ENCODE data around the gene C1QTNF6. TPM values are rescaled to one million over a fixed set of nuclear protein-coding genes. Genes with fewer than 3 reads are reported as not detected.

The C1QTNF6 gene
- total and polyA plus RNA-seq, 2 of the 8 experiments (the other 6 are each of a cell fraction or from before 2014, with no cell fraction given): 3.1 to 6.5 TPM

GRCh38 chr22:37204045-37204655 is 16.1 kb upstream of the C1QTNF6 start:
- Histone ChIP-seq H2BK15ac (ENCODE audit: low read length) (no peak overlapping the region), H4K20me1 (replicated peaks in 1 of 2; ENCODE audit: control insufficient read depth in 1 of 2, insufficient read depth in 2 of 2, low read length in 2 of 2) (no peaks in the 10 kb centered on the region), H3K23me2 (ENCODE audit: low read depth, low read length) (peaks cover under 1% of the 10 kb centered on the region; the same call in 1 of the 2 replicates), H3K9me3 (ENCODE audit: insufficient read depth in 2 of 2, low read depth in 1 of 2, low read length in 1 of 2) (no peaks in the 10 kb centered on the region), H2AK5ac (ENCODE audit: low read depth, low read length) (no peak overlapping the region), H3K4me2 (ENCODE audit: insufficient read depth in 1 of 2, low read depth in 2 of 2, low read length in 2 of 2) (no peak overlapping the region), H3K56ac (replicated peaks; ENCODE audit: insufficient read length, low read depth, low read length) (no peak overlapping the region), H2BK20ac (ENCODE audit: low read length) (no peak overlapping the region), H3K14ac (ENCODE audit: insufficient read length) (no peak overlapping the region), H2BK5ac (ENCODE audit: low read depth, low read length) (no peak overlapping the region), H3K18ac (ENCODE audit: extremely low read depth, low read length) (no peak overlapping the region), H4K91ac (replicated peaks; ENCODE audit: insufficient read length, low read length) (no peak overlapping the region), H4K5ac (ENCODE audit: insufficient read length, low read depth, low read length) (no peak overlapping the region), H2BK120ac (replicated peaks; ENCODE audit: low read depth, low read length) (no peak overlapping the region), H3K79me1 (ENCODE audit: low read depth, low read length) (no peaks in the 10 kb centered on the region), H3K4ac (replicated peaks; ENCODE audit: insufficient read length, low read depth, low read length) (no peak overlapping the region), H3K79me2 (ENCODE audit: control insufficient read depth in 1 of 2, insufficient read depth in 2 of 2, low read length in 2 of 2) (no peaks in the 10 kb centered on the region), H3K9ac (replicated peaks in 1 of 4; ENCODE audit: extremely low read depth in 1 of 4, low read depth in 3 of 4, low read length in 3 of 4) (no peak overlapping the region), H3K23ac (ENCODE audit: insufficient read length) (no peak overlapping the region), H2BK12ac (ENCODE audit: low read depth, low read length) (no peak overlapping the region), H4K8ac (ENCODE audit: extremely low read depth, insufficient read depth, low read length) (no peak overlapping the region), H2AFZ (ENCODE audit: low read length) (no peak overlapping the region), H3K27me3 (replicated peaks in 1 of 4; ENCODE audit: control insufficient read depth in 3 of 4, extremely low read depth in 1 of 4, insufficient read depth in 3 of 4, low read length in 3 of 4) (no peaks in the 10 kb centered on the region), H3K4me3 (ENCODE audit: extremely low read depth in 1 of 4, insufficient read depth in 2 of 4, low read depth in 3 of 4, low read length in 4 of 4) (no peak overlapping the region), H3K4me1 (replicated peaks in 1 of 4; ENCODE audit: control insufficient read depth in 3 of 4, insufficient read depth in 4 of 4, low read length in 3 of 4) (peaks cover 0 to 7% (median 3%) of the 10 kb centered on the region in 4 experiments; a peak in 3 of 7 replicates), H3K36me3 (ENCODE audit: control insufficient read depth in 2 of 4, insufficient read depth in 4 of 4, low read length in 3 of 4) (no peaks in the 10 kb centered on the region), H3K27ac (ENCODE audit: low read depth, low read length) (no peak overlapping the region)
- DNase-seq (ENCODE audit: low read depth in 1 of 2, low spot score in 2 of 2): no peak
- CTCF ChIA-PET (ENCODE audit: partially characterized antibody): interaction anchor here (1.0 kb wide), 1 partner anchor 57 kb away, joined by 3 read pairs; no protein-coding TSS in a partner anchor
- no peak for FAIRE-seq
- whole genome bisulfite sequencing, 2 experiments (ENCODE audit: extremely low coverage in 1 of 2, insufficient coverage in 1 of 2, insufficient read length in 1 of 2, insufficient replicate concordance in 2 of 2, low coverage in 1 of 2, low lambda C conversion rate in 2 of 2, missing lambda C conversion rate in 1 of 2): 84% methylated on average over 4 of the region's 5 CpGs; no CpG with 5 or more reads in 1 of the 2 experiments
- POLR2A ChIA-PET (ENCODE audit: partially characterized antibody): no interaction called here
- no peak for TF ChIP-seq KDM4A (IDR thresholded peaks at IDR 0.05; ENCODE audit: low read depth, low read length, severe bottlenecking)
- no peak for TF ChIP-seq POLR2AphosphoS5 (IDR thresholded peaks at IDR 0.05; ENCODE audit: low read depth, low read length)
- no peak for TF ChIP-seq SRF (IDR thresholded peaks at IDR 0.05; ENCODE audit: low read depth, low read length)
- no peak for TF ChIP-seq RXRA (IDR thresholded peaks at IDR 0.05; ENCODE audit: insufficient read depth, low read depth, low read length)
- no peak for TF ChIP-seq E2F6 (IDR thresholded peaks at IDR 0.05)
- no peak for TF ChIP-seq TEAD4 (IDR thresholded peaks at IDR 0.05; ENCODE audit: low read depth, low read length)
- TF ChIP-seq NRF1 (IDR thresholded peaks at IDR 0.05; ENCODE audit: low read depth, low read length): no peak
- no peak for TF ChIP-seq SIRT6 (IDR thresholded peaks at IDR 0.05; ENCODE audit: low read length)
- TF ChIP-seq RAD21 (IDR thresholded peaks at IDR 0.05 in 1 of 2, conservative IDR thresholded peaks at IDR 0.05 in 1 of 2; ENCODE audit: low read depth in 2 of 2, low read length in 2 of 2): no peak
- TF ChIP-seq CREB1 (IDR thresholded peaks at IDR 0.05): no peak
- TF ChIP-seq EGR1 (IDR thresholded peaks at IDR 0.05; ENCODE audit: borderline replicate concordance, low read depth, low read length): no peak
- TF ChIP-seq SAP30 (IDR thresholded peaks at IDR 0.05; ENCODE audit: insufficient read depth, insufficient replicate concordance, low read length): no peak
- TF ChIP-seq HDAC2 (IDR thresholded peaks at IDR 0.05; ENCODE audit: borderline replicate concordance in 1 of 2, low read depth in 2 of 2, low read length in 2 of 2): no peak

Measured in H1 (cell line).